Transverse colon (tissue), 4 donors: ENCODE results near the gene PBLD. TPM values are rescaled to one million over a fixed set of nuclear protein-coding genes. Genes with fewer than 3 reads are reported as not detected.

Experiments used
- DNase-seq: peaks from one replicate; pipeline ENCODE4 v3.0.0-alpha.2; 2019
- H3K27ac ChIP-seq, 4 donors: fragments of 200-600 bp; sonication (generic); 2 replicates each; pipeline ENCODE4 v1.5.1; 2016 to 2018; ENCODE audit warnings: inconsistent platforms in 4 of 4
- H3K27me3 ChIP-seq: fragments of 200-600 bp; sonication (generic); 2 replicates; pipeline ENCODE4 v1.5.1; 2017; ENCODE audit warnings: inconsistent platforms
- H3K36me3 ChIP-seq, 4 donors: fragments of 200-600 bp; sonication (generic); 2 replicates each; pipeline ENCODE4 v1.5.1; 2017 to 2019; ENCODE audit warnings: inconsistent platforms in 4 of 4
- H3K4me1 ChIP-seq, 4 donors: fragments of 200-600 bp; sonication (generic); 2 replicates each; pipeline ENCODE4 v1.5.1; 2017 to 2020; ENCODE audit warnings: inconsistent platforms in 4 of 4
- H3K4me3 ChIP-seq, 4 donors: fragments of 200-600 bp; sonication (generic); 1 replicate in 1 of 4; 2 replicates in 3 of 4; pipeline versions ENCODE4 v1.5.1 to v1.6.1; 2017 to 2019; ENCODE audit warnings: inconsistent platforms in 4 of 4
- H3K9me3 ChIP-seq, 2 donors: fragments of 200-600 bp; sonication (generic); 2 replicates each; pipeline ENCODE4 v1.5.1; 2017 to 2019; ENCODE audit warnings: inconsistent platforms in 2 of 2
- CTCF ChIP-seq, 5 experiments: fragments of 200-600 bp in 3 of 5; fragments of 450-650 bp in 2 of 5; sonication (generic) in 3 of 5; IDR thresholded peaks; 1 replicate in 2 of 5; 2 replicates in 3 of 5; pipeline ENCODE4 v1.5.1; 2016 to 2017; ENCODE audit warnings: antibody characterized with exemption in 5 of 5, inconsistent platforms in 3 of 5, mild to moderate bottlenecking in 2 of 5, moderate library complexity in 1 of 5
- EP300 ChIP-seq: sonication (generic); formaldehyde crosslinking; IDR thresholded peaks from one replicate; pipeline ENCODE4 v1.6.1; 2017; ENCODE audit warnings: antibody characterized with exemption, low read depth
- POLR2A ChIP-seq: fragments of 450-650 bp; IDR thresholded peaks from one replicate; pipeline ENCODE4 v1.6.1; 2016; ENCODE audit warnings: antibody characterized with exemption, mild to moderate bottlenecking, moderate library complexity
- POLR2AphosphoS5 ChIP-seq, 3 donors: sonication (generic); formaldehyde crosslinking; IDR thresholded peaks; one replicate each; pipeline ENCODE4 v1.6.1; 2016; ENCODE audit warnings: antibody characterized with exemption in 3 of 3
- WGBS, 2 donors: methylation state at CpG; one replicate each; pipeline ENCODE4 v1.1.5; 2018; ENCODE audit warnings: low coverage in 1 of 2; 5-methylcytosine and 5-hydroxymethylcytosine counted together
- in situ Hi-C, 4 donors: fragments of 200-750 bp; cut with MboI; loops; one replicate each; pipeline versions ENCODE4 v1.15.0 to v1.15.1; 2017; ENCODE audit warnings: low sequenced_read_pairs in 3 of 4, low pct_ligation_motif_present in 1 of 4, low pct_unique_long_range_greater_than_20kb in 1 of 4
- intact Hi-C: fragments of 100-400 bp; cut with DNase I; formaldehyde crosslinking; loops from one replicate; pipeline ENCODE4 v1.15.1; 2023; ENCODE audit warnings: low total_unique reads
- total RNA-seq, 4 donors: library from RNA; depleted of rRNA; stranded (reverse); fragments of >200 nt; gene quantifications; one replicate each; pipeline ENCODE4 v1.1.0, GENCODE V29; 2016

PBLD gene
- total RNA-seq, 4 donors from 2014 or later, result 63.9 to 130 (median 76.5) TPM

- Histone ChIP-seq H3K4me1 (no peaks in the 10 kb centered on the region), H3K36me3 (no peaks in the 10 kb centered on the region), H3K4me3 (no peak overlapping the region), H3K27me3 (no peaks in the 10 kb centered on the region), H3K27ac (no peak overlapping the region), H3K9me3 (no peaks in the 10 kb centered on the region)
- in situ Hi-C loops, result no loop called here
- 62 to 68% methylated on average over 4 to 5 of the region's 5 CpGs for WGBS, 2 donors
- TF ChIP-seq POLR2AphosphoS5 (IDR thresholded peaks at IDR 0.05) (no peak), CTCF (IDR thresholded peaks at IDR 0.05) (no peak), POLR2A (no peak), EP300 (no peak)
- DNase-seq, result no peak
- intact Hi-C loops, result no loop called here
Measured at GRCh38 chr10:68239596-68240150, 93.1 kb downstream of the PBLD start.

GRCh38 chr10:68239069-68239468 is 93.7 kb downstream of the PBLD start:
- Histone ChIP-seq H3K27ac (no peak overlapping the region), H3K4me1 (no peaks in the 10 kb centered on the region), H3K36me3 (no peaks in the 10 kb centered on the region), H3K4me3 (no peak overlapping the region), H3K27me3 (no peaks in the 10 kb centered on the region), H3K9me3 (no peaks in the 10 kb centered on the region)
- intact Hi-C loops, result no loop called here
- DNase-seq, result no peak
- TF ChIP-seq EP300 (no peak), POLR2A (no peak), CTCF (IDR thresholded peaks at IDR 0.05) (no peak), POLR2AphosphoS5 (IDR thresholded peaks at IDR 0.05) (no peak)
- WGBS, 2 donors, result 94 to 95% methylated on average over 4 to 5 of the region's 5 CpGs
- in situ Hi-C loops, result no loop called here

- 91% methylated on average over 6 of the region's 6 CpGs; no CpG with 5 or more reads in 1 of the 2 donors for WGBS, 2 donors
- Histone ChIP-seq H3K4me3 (no peak overlapping the region), H3K4me1 (no peaks in the 10 kb centered on the region), H3K27me3 (no peaks in the 10 kb centered on the region), H3K36me3 (no peaks in the 10 kb centered on the region), H3K27ac (no peak overlapping the region), H3K9me3 (no peaks in the 10 kb centered on the region)
- intact Hi-C loops (no loop called here), in situ Hi-C loops (no loop called here)
- TF ChIP-seq CTCF (IDR thresholded peaks at IDR 0.05) (no peak), POLR2A (no peak), EP300 (no peak), POLR2AphosphoS5 (IDR thresholded peaks at IDR 0.05) (no peak)
- DNase-seq, result no peak
Measured at GRCh38 chr10:68238371-68238770, 94.4 kb downstream of the PBLD start.

- no peaks in the 10 kb centered on the region for H3K4me1 ChIP-seq
- in situ Hi-C loops (no loop called here), intact Hi-C loops (no loop called here)
- H3K27ac ChIP-seq, result no peak overlapping the region
- no peak for TF ChIP-seq EP300
- TF ChIP-seq POLR2AphosphoS5 (IDR thresholded peaks at IDR 0.05), result no peak
- no peak for TF ChIP-seq CTCF (IDR thresholded peaks at IDR 0.05)
- TF ChIP-seq POLR2A, result no peak
- no peaks in the 10 kb centered on the region for H3K27me3 ChIP-seq
- no peaks in the 10 kb centered on the region for H3K36me3 ChIP-seq
- DNase-seq, result no peak
- H3K4me3 ChIP-seq, result no peak overlapping the region
- no peaks in the 10 kb centered on the region for H3K9me3 ChIP-seq
- 87 to 92% methylated on average over 3 of the region's 3 CpGs for WGBS, 2 donors
Measured at GRCh38 chr10:68237173-68237572, 95.6 kb downstream of the PBLD start.
